ENCODE data around the gene LRRC27.

GRCh38 chr10:132423966-132424861, 92.2 kb downstream of the LRRC27 start:
- TF ChIP-seq POLR2A (IDR thresholded peaks at IDR 0.05) (no peak), CTCF (IDR thresholded peaks at IDR 0.05) (no peak), EP300 (IDR thresholded peaks at IDR 0.05) (no peak), POLR2AphosphoS5 (IDR thresholded peaks at IDR 0.05) (no peak)
